CD4-positive, alpha-beta T cell (primary cell): Measurements from ENCODE around the gene ZNF280D. TPM values are rescaled to one million over a fixed set of nuclear protein-coding genes. Genes with fewer than 3 reads are reported as not detected.

Experiments used
- ATAC-seq: fragments of 200-7000 bp; cut with Tn5 transposase; one replicate; pipeline ENCODE4 v1.10.0; 2022; ENCODE audit warnings: mild to moderate bottlenecking; ENCODE audit not compliant: poor library complexity
- CTCF ChIA-PET: fragments of 350-600 bp; sonication (Branson Sonifier 250); formaldehyde crosslinking; loops from one replicate; lab custom pipeline; 2021; ENCODE audit warnings: antibody characterized with exemption, inconsistent platforms; lab: Charles Lee
- POLR2A ChIA-PET: fragments of 350-600 bp; sonication (Branson Sonifier 250); formaldehyde crosslinking; loops from one replicate; lab custom pipeline; 2021; ENCODE audit warnings: antibody characterized with exemption, inconsistent platforms; lab: Charles Lee
- DNase-seq, 14 experiments: peaks; one replicate each; pipeline ENCODE4 v3.0.0-alpha.2; 2013 to 2020; ENCODE audit warnings: mixed read lengths in 2 of 14
- H3K27ac ChIP-seq, 2 donors: one replicate each; pipeline versions ENCODE4 v1.5.1 to v1.7.0; 2013; ENCODE audit warnings: low read length in 2 of 2, low read depth in 1 of 2, mild to moderate bottlenecking in 1 of 2
- H3K27me3 ChIP-seq, 2 experiments: 1 replicate in 1 of 2; 2 replicates in 1 of 2; pipeline versions ENCODE4 v1.6.1 to v1.7.0; 2013; ENCODE audit warnings: low read length in 2 of 2, control low read depth in 1 of 2, mild to moderate bottlenecking in 1 of 2, moderate library complexity in 1 of 2; ENCODE audit not compliant: insufficient read depth in 2 of 2, control insufficient read depth in 1 of 2
- H3K36me3 ChIP-seq: one replicate; pipeline ENCODE4 v1.6.1; 2013; ENCODE audit warnings: low read length, control low read depth; ENCODE audit not compliant: insufficient read depth
- H3K4me1 ChIP-seq: one replicate; pipeline ENCODE4 v1.6.1; 2013; ENCODE audit warnings: low read length, control low read depth; ENCODE audit not compliant: insufficient read depth
- H3K4me3 ChIP-seq: one replicate; pipeline ENCODE4 v1.5.1; 2013; ENCODE audit warnings: mild to moderate bottlenecking, low read length, moderate library complexity
- H3K9me3 ChIP-seq, 2 experiments: 1 replicate in 1 of 2; 2 replicates in 1 of 2; pipeline versions ENCODE4 v1.6.1 to v1.7.0; 2013; ENCODE audit warnings: low read length in 2 of 2, mild to moderate bottlenecking in 2 of 2, control low read depth in 1 of 2, moderate library complexity in 1 of 2; ENCODE audit not compliant: control insufficient read depth in 1 of 2, insufficient read depth in 1 of 2
- H3K27ac Mint-ChIP-seq: one replicate; pipeline ENCODE4 v1.8.0; 2020; ENCODE audit warnings: mixed read lengths
- H3K27me3 Mint-ChIP-seq: one replicate; pipeline ENCODE4 v1.8.0; 2021; ENCODE audit warnings: mixed read lengths
- H3K36me3 Mint-ChIP-seq: one replicate; pipeline ENCODE4 v1.8.0; 2021; ENCODE audit warnings: low read depth, mixed read lengths
- H3K4me1 Mint-ChIP-seq: one replicate; pipeline ENCODE4 v1.8.0; 2021; ENCODE audit warnings: low read depth, mixed read lengths
- H3K4me3 Mint-ChIP-seq: one replicate; pipeline ENCODE4 v1.8.0; 2020; ENCODE audit warnings: mild to moderate bottlenecking, mixed read lengths
- H3K9me3 Mint-ChIP-seq: one replicate; pipeline ENCODE4 v1.8.0; 2020; ENCODE audit warnings: mixed read lengths
- intact Hi-C, 2 experiments: fragments of 100-400 bp; cut with DNase I in 1 of 2; cut with micrococcal nuclease in 1 of 2; formaldehyde crosslinking; loops; one replicate each; pipeline versions ENCODE4 v1.15.1 to v1.9.0; 2023 to 2025; cut with DNase I, micrococcal nuclease
- total RNA-seq, 174 experiments: library from RNA in 2 of 174; stranded (reverse) in 2 of 174; gene quantifications; one replicate each; pipeline ENCODE4 v1.2.3 and lab custom pipeline; 2021 to 2026
- TF ChIP-seq, protein P1 (sequence below): fragments of 200-600 bp; IDR thresholded peaks from one replicate; pipeline ENCODE4 v1.8.0; 2022; ENCODE audit warnings: antibody characterized with exemption, mild to moderate bottlenecking

Gene ZNF280D
- total RNA-seq, 2 experiments from 2014 or later = 27.2 to 30.3 TPM

DNA sequence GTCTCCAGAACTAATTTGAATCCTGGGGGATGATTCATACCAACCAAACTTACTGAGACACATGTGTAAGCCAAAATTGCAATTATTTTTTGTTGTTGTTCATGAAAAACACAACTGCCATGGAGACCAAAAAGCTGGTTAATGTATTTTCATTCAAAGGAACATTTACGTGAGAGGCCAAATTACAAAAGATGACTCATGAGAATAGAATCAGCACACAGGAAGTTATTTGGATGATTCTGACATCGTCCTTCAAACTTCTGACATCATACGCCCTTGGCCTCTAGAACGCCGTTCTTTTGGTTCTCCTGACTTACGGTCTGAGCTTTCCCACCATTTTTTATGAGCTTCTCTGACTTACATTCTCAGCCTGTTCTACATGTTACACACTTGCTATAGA lies 3.0 kb upstream of the ZNF280D start:
- DNase-seq (no peak), ATAC-seq (no peak)
- H3K4me1 ChIP-seq = peaks cover 21% of the 10 kb centered on the region
- Mint-ChIP-seq H3K9me3 (no peaks in the 10 kb centered on the region), H3K36me3 (peaks cover 11% of the 10 kb centered on the region), H3K4me3 (no peak overlapping the region), H3K27ac (no peak overlapping the region), H3K27me3 (no peaks in the 10 kb centered on the region), H3K4me1 (peaks cover 16% of the 10 kb centered on the region)
- no peaks in the 10 kb centered on the region for H3K36me3 ChIP-seq
- H3K9me3 ChIP-seq = no peaks in the 10 kb centered on the region
- ChIA-PET POLR2A (no interaction called here), CTCF (no interaction called here)
- H3K27me3 ChIP-seq = no peaks in the 10 kb centered on the region
- no peak overlapping the region for H3K27ac ChIP-seq
- TF ChIP-seq, protein P1, sequence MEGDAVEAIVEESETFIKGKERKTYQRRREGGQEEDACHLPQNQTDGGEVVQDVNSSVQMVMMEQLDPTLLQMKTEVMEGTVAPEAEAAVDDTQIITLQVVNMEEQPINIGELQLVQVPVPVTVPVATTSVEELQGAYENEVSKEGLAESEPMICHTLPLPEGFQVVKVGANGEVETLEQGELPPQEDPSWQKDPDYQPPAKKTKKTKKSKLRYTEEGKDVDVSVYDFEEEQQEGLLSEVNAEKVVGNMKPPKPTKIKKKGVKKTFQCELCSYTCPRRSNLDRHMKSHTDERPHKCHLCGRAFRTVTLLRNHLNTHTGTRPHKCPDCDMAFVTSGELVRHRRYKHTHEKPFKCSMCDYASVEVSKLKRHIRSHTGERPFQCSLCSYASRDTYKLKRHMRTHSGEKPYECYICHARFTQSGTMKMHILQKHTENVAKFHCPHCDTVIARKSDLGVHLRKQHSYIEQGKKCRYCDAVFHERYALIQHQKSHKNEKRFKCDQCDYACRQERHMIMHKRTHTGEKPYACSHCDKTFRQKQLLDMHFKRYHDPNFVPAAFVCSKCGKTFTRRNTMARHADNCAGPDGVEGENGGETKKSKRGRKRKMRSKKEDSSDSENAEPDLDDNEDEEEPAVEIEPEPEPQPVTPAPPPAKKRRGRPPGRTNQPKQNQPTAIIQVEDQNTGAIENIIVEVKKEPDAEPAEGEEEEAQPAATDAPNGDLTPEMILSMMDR = no peak
- no peak overlapping the region for H3K4me3 ChIP-seq
- intact Hi-C loops = loop anchor here in 1 of 2 experiments (10.0 kb wide), 2 partner anchors 178 to 968 kb away; partner anchors contain the start of genes POLR2M and TCF12

DNA sequence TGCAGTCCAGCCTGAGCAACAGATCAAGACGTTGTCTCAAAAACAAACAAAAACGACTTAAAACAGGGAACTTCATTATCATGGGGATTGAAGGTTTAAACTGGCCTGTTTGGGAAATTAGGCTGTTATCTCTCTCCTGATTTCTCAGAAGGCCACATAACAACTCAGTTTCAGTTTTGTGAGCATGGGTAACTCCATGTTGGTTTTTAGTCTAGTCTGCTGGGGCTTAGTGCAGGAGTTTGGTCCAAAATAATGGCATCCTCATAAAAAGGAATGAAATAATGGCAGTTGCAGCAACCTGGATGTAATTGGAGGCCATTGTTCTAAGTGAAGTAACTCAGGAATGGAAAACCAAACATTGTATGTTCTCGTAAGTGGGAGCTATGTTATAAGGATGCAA lies 2.3 kb upstream of the ZNF280D start:
- H3K36me3 Mint-ChIP-seq = peaks cover 11% of the 10 kb centered on the region
- H3K4me1 ChIP-seq = peaks cover 25% of the 10 kb centered on the region
- TF ChIP-seq, protein P1 = no peak
- intact Hi-C loops = loop anchor here in 1 of 2 experiments (2.0 to 10.0 kb wide), 3 partner anchors 153 to 969 kb away; partner anchors contain the start of genes POLR2M and TCF12
- no peak overlapping the region for H3K27ac ChIP-seq
- ATAC-seq = no peak
- ChIA-PET POLR2A (no interaction called here), CTCF (no interaction called here)
- no peaks in the 10 kb centered on the region for H3K9me3 ChIP-seq
- peaks cover 23% of the 10 kb centered on the region for H3K4me1 Mint-ChIP-seq
- H3K4me3 Mint-ChIP-seq = no peak overlapping the region
- no peak overlapping the region for H3K27ac Mint-ChIP-seq
- H3K36me3 ChIP-seq = no peaks in the 10 kb centered on the region
- no peak for DNase-seq
- H3K27me3 Mint-ChIP-seq = no peaks in the 10 kb centered on the region
- no peaks in the 10 kb centered on the region for H3K27me3 ChIP-seq
- H3K9me3 Mint-ChIP-seq = no peaks in the 10 kb centered on the region
- H3K4me3 ChIP-seq = no peak overlapping the region

DNA sequence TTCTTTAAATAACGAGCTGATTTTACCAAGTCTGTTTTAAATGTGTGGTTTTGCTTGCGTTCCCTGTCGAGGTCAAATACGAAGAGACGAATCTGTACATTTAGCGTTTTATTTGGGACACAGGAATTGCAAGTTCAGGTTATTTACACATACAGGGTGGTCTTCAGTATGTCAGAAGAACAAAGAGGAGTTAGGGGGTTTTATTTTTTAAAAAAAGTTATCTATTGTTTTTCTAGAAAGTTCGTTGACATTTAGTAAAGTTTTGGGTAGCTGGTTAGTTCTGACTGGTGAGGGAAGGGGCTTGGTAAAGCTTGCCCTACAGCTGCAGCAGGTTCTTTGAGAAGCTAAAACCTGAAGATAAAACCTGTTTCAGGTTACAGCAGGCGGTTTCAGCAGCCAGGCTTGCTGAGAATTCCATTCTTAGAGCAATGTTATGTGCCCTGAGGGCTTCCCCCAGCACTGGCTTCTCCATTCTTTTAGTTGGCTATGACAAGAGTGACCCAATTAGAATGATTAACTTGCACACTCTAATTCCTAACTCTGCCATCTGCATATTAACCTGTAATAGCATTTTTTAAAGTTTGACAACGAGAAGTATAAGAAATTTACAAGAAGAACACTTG lies 815 bp upstream of the ZNF280D start:
- peak overlapping the region in 1 of 2 donors; percentile 48 for H3K27ac ChIP-seq
- no peak for ATAC-seq

More for the DNA sequence above, 815 bp upstream of the ZNF280D start:
- Mint-ChIP-seq H3K4me1 (peaks cover 34% of the 10 kb centered on the region), H3K27ac (peak overlapping the region; percentile 67), H3K36me3 (peaks cover 16% of the 10 kb centered on the region), H3K9me3 (no peaks in the 10 kb centered on the region), H3K27me3 (no peaks in the 10 kb centered on the region), H3K4me3 (peak overlapping the region; percentile 81)
- Histone ChIP-seq H3K4me1 (peaks cover 27% of the 10 kb centered on the region), H3K9me3 (no peaks in the 10 kb centered on the region), H3K4me3 (peak overlapping the region; percentile 79), H3K27me3 (no peaks in the 10 kb centered on the region), H3K36me3 (no peaks in the 10 kb centered on the region)
- CTCF ChIA-PET = interaction anchor here (0.6 kb wide), 1 partner anchor 7 kb away, joined by 5 read pairs; no protein-coding TSS in a partner anchor
- intact Hi-C loops = loop anchor here (2.0 to 10.0 kb wide), 5 partner anchors 153 to 971 kb away; partner anchors contain the start of genes POLR2M (in 1 of the 2), RFX7 (in 1 of the 2) and TCF12 (in 1 of the 2)
- TF ChIP-seq, protein P1 = no peak
- DNase-seq = peak in 3 of 14 experiments; percentile 7 to 12 (median 11)
- POLR2A ChIA-PET = interaction anchor here (0.6 to 2.1 kb wide), 12 partner anchors 9 to 1537 kb away, joined by 3 to 15 read pairs (median 4); partner anchors contain the start of genes POLR2M, RSL24D1 and TCF12
